Neural crest cell (in vitro differentiated cells): ENCODE results near the gene PLA2G6. TPM values are rescaled to one million over a fixed set of nuclear protein-coding genes. Genes with fewer than 3 reads are reported as not detected.

ENCODE experiments used
- DNase-seq: peaks from one replicate; pipeline ENCODE4 v3.0.0; 2021; ENCODE audit warnings: low read depth, mixed read lengths, low spot score
- H3K27ac Mint-ChIP-seq: one replicate; pipeline ENCODE4 v1.8.0; 2021; ENCODE audit warnings: mild to moderate bottlenecking, mixed read lengths; ENCODE audit not compliant: unreplicated experiment
- H3K27me3 Mint-ChIP-seq: 2 replicates; pipeline ENCODE4 v1.8.0; 2021; ENCODE audit warnings: low read depth, mild to moderate bottlenecking, mixed read lengths
- H3K36me3 Mint-ChIP-seq: 2 replicates; pipeline ENCODE4 v1.8.0; 2021; ENCODE audit warnings: low read depth, mild to moderate bottlenecking, mixed read lengths
- H3K4me1 Mint-ChIP-seq: 2 replicates; pipeline ENCODE4 v1.8.0; 2021; ENCODE audit warnings: mixed read lengths
- H3K4me3 Mint-ChIP-seq: one replicate; pipeline ENCODE4 v1.8.0; 2021; ENCODE audit warnings: mild to moderate bottlenecking, mixed read lengths
- H3K9me3 Mint-ChIP-seq: 2 replicates; pipeline ENCODE4 v1.8.0; 2021; ENCODE audit warnings: mixed read lengths
- total RNA-seq: library from RNA; stranded (reverse); gene quantifications from 2 replicates; pipeline ENCODE4 v1.2.1, GENCODE V29; 2021
- TF ChIP-seq, protein P1 (sequence below): fragments of 200-600 bp; sonication (generic); conservative IDR thresholded peaks from 2 replicates; pipeline ENCODE4 v1.5.0; 2021; ENCODE audit warnings: antibody characterized with exemption, mild to moderate bottlenecking

The PLA2G6 gene
- total RNA-seq, 1 donor from 2014 or later: 11.0 TPM

DNA sequence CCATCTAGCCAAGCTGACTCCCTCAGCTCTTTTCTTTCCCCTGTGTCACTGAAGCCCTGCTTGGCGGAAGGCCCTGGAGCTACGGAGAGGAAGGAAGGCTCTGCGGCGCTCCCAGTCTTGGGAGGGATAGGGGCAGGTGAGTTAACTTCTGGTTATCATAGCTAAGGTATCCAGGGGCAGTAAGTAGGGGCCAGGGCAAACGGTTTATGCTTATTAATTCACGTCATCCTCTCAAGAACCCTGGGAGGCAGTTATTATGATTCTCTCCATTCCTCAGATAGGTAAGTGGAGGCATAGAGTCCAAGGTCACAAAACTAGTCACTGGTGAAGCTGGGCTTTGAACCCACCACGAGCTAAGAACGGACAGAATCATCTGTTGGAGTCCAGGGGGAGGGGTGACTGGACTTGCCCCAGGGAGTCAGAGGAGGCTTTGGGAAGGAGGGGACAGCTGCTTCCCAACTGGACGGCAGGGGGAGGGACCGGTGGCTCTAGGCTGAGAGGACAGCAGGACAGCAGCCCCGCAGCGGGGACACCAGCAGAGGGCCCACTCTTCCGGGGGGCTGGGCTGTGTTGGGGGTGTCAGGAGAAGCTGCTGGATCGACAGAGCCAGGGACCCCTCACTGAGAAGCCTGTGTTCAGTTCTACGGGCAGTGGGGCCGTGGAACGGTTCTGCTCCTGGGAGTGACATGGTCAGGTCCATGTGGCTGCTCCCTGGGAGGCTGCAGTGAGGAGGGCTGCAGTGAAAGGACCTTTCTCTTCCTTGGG, 74.6 kb downstream of the PLA2G6 start:
- Mint-ChIP-seq H3K36me3 (no peaks in the 10 kb centered on the region), H3K27me3 (peaks cover 4% of the 10 kb centered on the region), H3K27ac (no peak overlapping the region), H3K4me1 (peaks cover 8% of the 10 kb centered on the region), H3K9me3 (no peaks in the 10 kb centered on the region), H3K4me3 (no peak overlapping the region)
- TF ChIP-seq, protein P1, sequence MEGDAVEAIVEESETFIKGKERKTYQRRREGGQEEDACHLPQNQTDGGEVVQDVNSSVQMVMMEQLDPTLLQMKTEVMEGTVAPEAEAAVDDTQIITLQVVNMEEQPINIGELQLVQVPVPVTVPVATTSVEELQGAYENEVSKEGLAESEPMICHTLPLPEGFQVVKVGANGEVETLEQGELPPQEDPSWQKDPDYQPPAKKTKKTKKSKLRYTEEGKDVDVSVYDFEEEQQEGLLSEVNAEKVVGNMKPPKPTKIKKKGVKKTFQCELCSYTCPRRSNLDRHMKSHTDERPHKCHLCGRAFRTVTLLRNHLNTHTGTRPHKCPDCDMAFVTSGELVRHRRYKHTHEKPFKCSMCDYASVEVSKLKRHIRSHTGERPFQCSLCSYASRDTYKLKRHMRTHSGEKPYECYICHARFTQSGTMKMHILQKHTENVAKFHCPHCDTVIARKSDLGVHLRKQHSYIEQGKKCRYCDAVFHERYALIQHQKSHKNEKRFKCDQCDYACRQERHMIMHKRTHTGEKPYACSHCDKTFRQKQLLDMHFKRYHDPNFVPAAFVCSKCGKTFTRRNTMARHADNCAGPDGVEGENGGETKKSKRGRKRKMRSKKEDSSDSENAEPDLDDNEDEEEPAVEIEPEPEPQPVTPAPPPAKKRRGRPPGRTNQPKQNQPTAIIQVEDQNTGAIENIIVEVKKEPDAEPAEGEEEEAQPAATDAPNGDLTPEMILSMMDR: no peak
- DNase-seq: no peak

DNA sequence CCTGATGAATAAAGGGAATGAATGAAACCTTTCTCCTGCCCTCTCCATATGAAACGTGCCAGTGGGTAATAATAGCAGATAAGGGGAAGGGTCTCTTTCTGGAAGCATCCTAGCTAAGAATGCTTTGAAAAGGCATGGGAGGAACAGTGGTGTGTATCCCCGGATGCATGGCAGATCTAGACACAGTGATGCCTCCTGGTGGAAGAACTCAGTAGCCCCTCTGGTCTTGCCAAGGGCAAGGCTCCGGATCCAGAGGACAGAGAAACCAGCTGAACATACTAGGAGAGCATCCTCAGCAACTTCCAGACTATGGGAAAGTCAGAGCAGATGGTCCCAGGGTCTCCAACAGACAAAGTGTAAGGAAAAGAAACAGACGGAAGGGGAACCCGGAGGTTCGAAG, 77.5 kb downstream of the PLA2G6 start:
- Mint-ChIP-seq H3K4me1 (peaks cover 14% of the 10 kb centered on the region), H3K9me3 (no peaks in the 10 kb centered on the region), H3K4me3 (no peak overlapping the region), H3K36me3 (no peaks in the 10 kb centered on the region), H3K27ac (no peak overlapping the region), H3K27me3 (peaks cover 4% of the 10 kb centered on the region)
- TF ChIP-seq, protein P1: peak; percentile 40
- no peak for DNase-seq

DNA sequence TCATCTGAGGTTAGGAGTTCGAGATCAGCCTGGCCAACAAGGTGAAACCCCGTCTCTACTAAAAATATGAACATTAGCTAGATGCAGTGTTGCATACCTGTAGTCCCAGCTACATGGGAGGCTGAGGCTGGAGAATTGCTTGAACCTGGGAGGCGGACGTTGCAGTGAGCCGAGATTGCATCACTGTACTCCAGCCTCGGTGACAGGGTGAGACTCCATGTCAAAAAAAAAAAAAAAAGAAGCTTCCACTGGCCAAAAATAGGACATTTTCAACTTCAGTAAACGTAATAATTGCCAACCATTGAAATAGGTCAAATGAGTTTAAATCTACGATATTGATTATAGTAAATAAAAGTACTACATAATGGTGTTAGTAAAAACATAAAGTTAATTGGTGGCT, 78.0 kb downstream of the PLA2G6 start:
- no peak for DNase-seq
- no peaks in the 10 kb centered on the region for H3K36me3 Mint-ChIP-seq
- H3K27ac Mint-ChIP-seq: no peak overlapping the region
- no peak overlapping the region for H3K4me3 Mint-ChIP-seq
- peaks cover 16% of the 10 kb centered on the region for H3K4me1 Mint-ChIP-seq
- H3K9me3 Mint-ChIP-seq: no peaks in the 10 kb centered on the region
- H3K27me3 Mint-ChIP-seq: peaks cover 3% of the 10 kb centered on the region
- TF ChIP-seq, protein P1: no peak

DNA sequence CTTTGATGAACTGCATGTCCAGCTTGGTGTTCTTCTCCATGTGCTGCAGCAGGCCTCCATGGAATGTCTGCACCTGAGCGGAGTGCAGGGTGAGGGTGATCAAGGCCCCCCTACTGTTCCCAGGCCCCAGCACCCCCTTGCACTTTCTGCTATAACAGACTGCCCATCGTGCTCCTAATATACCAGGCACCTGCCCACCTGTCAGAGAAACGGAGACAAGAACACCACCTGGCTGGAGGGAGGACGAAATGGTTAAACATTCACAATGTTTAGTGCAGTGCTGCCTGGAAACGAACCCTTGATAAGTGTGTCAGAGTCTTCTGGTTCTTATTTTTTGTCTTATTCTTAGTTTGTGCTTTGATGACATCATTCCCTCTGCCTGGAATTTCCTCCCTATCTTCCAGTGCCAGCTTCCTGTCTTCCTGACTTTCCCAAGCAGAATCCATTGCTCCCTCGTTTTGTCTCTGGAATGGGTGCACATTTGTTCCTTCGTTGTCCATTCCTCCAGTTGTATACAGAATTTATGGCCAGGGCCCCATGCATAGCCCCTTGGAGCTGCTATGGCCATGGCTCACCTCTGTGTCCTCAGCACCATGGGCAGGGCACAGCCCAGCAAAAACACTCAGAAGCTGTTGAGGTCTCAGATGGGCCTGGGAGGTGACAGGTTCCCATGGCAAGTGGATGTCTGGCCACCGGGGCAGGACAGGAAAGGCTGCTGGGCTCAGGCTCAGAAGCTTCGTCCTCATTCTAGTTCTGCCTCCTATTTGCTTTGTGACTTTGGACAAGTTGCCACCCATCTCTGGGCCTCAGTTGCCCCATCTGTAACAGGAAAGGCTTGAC, 83.0 kb downstream of the PLA2G6 start:
- H3K36me3 Mint-ChIP-seq: no peaks in the 10 kb centered on the region
- no peak for DNase-seq
- peaks cover 15% of the 10 kb centered on the region for H3K4me1 Mint-ChIP-seq
- TF ChIP-seq, protein P1: no peak
- H3K27me3 Mint-ChIP-seq: no peaks in the 10 kb centered on the region
- H3K27ac Mint-ChIP-seq: no peak overlapping the region
- no peak overlapping the region for H3K4me3 Mint-ChIP-seq
- no peaks in the 10 kb centered on the region for H3K9me3 Mint-ChIP-seq

DNA sequence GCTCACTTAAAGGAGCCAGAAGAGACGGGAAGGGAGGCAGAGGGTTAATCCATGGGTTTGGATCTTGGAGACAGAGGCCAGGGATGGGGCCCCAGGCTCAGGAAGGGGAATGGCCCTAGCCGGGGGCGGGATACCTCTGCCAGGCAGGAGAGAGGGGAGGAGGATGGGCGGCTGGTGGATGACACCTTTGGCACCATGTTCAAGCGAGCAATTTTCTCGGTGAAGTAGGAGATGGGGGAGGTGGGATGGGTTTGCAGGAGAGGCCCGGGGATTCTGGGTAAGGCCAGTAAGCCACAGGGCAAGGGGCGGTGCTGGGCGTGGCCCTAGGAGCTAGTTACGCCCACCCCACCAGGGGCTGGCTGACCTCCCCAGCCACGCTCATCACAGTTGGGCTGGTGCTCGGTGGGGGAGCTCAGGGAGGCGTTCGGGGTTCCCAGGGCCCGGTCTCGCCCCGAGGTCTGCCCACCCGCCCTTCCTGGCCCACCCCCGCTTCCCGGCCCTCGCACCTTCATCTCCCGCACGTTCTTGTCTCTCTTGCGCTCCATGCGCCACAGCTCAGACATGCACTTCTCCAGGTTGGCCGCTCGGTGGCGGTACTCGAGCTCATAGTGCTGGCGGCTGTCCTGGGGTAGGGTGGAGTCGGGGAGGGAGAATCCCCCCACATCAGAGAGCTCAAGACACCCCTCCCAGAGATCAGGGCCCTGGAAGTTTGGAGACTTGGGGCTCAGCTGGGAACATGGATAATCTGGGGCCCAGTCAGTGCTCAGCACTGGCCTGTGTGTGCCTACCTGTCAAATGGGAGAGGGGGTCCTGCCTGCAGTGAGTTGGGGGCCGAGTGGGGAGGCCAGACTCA, 83.8 kb downstream of the PLA2G6 start:
- TF ChIP-seq, protein P1: peak; percentile 59
- Mint-ChIP-seq H3K9me3 (no peaks in the 10 kb centered on the region), H3K27ac (no peak overlapping the region)

More for the DNA sequence above, 83.8 kb downstream of the PLA2G6 start:
- Mint-ChIP-seq H3K4me3 (no peak overlapping the region), H3K27me3 (no peaks in the 10 kb centered on the region), H3K4me1 (peaks cover 15% of the 10 kb centered on the region), H3K36me3 (no peaks in the 10 kb centered on the region)
- DNase-seq: peak; percentile 43
